ENCODE results near the gene PPFIA4.
"Not testable (repeated sequence)": the region's sequence is repeated elsewhere in the genome, so short reads cannot be mapped to it uniquely, and the experiment has no call there.

Gene PPFIA4

DNA sequence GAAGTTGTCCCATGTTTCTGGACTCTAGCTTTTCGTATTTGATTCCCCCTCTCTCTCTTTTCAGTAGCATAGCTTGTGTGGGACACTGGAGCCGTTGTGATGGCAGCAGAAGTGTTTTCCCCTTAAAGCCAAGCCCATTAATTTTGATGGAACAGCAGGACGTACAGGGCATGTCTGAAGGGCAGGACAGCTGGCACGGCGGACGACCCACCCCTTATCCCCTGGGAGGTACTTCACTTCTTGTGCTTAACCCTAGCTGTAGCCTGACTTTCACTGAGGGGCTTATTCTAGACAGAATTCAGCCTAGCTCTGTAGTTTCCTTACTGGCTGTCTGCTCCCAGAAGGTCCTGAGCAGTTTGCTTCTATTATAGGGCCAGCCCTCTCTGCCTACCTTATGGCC lies 8.6 kb upstream of the PPFIA4 start:
- DNase-seq (ENCODE audit: low read depth): no peak

- DNase-seq (ENCODE audit: low read depth): not testable (repeated sequence)
Measured at GRCh38 chr1:203022855-203023254, 3.4 kb upstream of the PPFIA4 start.

GRCh38 chr1:203025686-203026030 lies 633 bp upstream of the PPFIA4 start:
- no peak for DNase-seq (ENCODE audit: low read depth)

- DNase-seq (ENCODE audit: low read depth): no peak
Measured at GRCh38 chr1:203026666-203027663, 674 bp downstream of the PPFIA4 start.

DNA sequence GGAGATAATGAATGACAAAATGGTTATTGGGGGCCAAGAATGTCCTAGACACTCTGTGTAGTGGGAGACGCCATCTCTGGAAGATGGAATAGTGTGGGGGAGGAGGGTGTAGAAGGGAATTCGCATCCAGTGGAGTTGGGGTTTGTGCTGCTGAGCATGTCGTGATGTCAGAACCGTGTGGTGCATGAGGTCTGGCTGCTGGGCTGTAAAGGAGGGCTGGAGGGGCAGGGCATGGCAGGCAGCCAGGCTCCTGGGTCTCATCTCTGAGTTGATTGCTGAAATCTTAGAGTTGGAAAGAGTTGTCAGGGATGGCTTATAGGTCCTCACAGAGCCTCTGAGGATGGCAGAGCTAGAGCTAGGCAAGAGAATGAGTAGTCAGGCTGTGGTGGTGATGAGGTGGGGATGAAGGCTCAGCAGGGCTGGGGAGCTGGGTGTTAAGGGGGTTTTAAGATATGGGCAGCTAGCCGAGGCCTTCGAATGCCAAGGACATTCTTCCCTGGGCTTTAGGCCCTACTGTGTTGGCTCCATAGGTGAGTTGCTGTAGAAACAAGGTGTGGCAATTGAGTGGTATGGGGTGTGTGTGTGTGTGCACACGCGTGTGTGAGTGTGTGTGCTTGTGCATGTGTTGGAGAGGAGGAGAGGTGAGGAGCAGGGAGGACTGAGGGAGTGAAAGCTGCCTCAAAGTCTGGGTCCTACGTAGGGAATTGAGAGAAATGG lies 1.9 kb downstream of the PPFIA4 start:
- no peak for DNase-seq (ENCODE audit: low read depth)

DNA sequence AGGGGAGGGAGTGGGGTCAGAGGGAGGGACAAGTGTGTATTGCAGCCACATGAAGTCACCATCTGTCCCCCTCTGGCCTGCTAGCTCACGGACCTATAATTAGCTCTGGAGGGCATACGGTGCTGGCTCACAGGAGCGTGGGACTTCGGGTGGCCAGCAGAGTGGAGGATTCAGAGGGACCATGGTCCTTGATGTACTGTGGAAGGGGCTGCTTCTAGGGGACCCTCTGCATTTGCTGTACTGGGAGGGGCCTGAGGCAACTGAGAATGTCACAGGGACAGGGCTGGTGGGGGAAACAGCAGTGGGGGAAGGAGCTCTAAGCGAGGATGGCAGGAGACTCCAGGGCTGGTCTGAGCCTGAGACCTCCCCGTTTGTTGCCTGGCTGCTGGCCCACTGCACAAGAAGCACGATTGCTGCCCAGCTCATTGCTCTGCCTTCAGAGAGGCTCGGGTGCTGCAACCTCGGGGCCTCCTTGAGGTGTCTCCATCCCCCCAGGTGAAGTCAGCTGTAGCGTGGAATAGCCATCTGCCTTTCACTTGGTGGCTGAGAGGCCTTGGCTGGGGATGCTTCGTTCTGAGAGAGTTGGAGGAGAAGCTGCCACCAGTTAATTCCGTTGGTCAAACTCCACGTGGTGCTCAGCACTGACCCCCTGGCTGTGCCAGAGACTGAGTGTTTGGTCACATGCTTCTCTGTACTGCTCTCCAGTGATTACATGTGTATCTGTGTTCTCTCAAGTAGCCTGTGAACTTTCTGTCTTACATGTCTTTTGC lies 2.7 kb downstream of the PPFIA4 start:
- no peak for DNase-seq (ENCODE audit: low read depth)

DNA sequence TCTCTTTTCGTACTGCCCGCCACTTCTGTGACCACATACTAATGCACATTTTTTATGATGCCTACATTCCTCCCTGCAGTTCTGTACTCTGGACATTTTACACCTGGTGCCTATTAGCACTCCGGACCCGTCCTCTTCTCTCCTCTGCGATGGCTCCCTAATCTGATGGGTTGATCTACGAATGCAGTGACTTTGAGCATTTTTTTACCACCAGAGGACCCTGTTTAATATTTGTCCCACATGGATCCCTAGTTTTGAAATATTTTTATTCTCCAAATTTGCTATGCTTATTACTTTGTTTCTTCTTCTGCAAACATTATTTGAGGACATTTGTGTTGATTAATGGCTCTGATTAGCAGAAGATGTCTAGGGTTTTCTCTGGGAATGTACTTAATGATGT lies 5.2 kb downstream of the PPFIA4 start:
- no peak for DNase-seq (ENCODE audit: low read depth)

DNA sequence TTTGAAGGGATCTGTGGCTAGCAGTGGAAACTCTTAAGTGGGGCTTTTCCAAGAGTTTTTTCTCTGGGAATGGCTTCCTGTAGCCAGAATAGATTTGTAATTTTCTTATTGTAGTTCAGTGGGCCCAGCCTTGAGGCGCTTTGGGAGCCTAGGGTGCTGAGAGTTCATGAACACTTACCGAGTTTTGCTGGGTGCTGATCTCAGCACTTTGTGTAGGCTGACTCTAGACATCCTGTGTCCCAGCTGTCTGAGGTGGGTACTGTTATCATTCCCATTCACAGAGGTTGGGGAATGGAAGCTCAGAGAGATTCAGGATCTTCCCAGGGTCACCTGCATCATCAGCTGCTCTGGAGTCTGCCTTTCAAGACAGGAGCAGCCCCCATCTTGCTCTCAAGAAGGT lies 7.0 kb downstream of the PPFIA4 start:
- no peak for DNase-seq (ENCODE audit: low read depth)

DNA sequence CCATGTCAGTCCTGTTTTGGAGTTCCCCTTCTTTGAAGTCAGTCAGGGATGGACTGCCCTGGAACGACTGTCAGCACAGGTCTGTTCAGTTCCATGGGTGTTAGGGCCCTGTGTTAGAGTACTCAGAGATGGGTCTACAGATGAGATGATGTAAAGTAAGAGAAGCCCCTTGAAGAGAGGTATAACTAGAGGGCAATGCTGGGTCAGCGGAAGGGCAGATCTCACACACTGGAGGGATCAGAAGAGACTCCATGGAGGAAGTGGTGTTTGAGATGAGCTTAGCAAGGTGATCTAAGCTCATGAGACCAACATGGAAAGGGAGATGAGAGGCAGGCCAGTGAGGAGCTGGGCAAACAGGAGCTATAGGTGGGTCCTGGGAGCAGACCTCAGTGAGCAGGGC lies 7.6 kb downstream of the PPFIA4 start:
- no peak for DNase-seq (ENCODE audit: low read depth)

GRCh38 chr1:203034422-203035110 lies 8.3 kb downstream of the PPFIA4 start:
- DNase-seq (ENCODE audit: low read depth): no peak

GRCh38 chr1:203035111-203036000 lies 9.1 kb downstream of the PPFIA4 start:
- DNase-seq (ENCODE audit: low read depth): no peak

DNA sequence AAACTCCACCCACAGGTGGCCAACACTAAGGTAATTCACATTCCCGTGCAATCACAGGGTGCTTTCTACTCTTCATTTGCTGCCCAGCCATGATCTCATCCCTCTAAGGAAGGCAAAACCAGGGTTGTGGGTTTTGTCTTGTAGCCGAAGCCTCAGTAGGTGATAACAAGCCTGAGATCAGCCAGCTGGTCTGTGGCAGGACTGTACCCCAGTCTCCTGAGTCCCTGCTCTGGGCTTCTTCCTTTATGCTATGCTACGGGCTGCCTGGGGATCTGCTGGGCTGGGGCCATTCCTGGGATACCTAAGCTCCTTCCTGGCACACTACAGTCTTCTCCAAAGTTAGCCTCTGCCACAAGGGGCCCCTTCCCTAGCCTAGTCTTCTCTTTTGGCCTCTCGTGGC lies 9.8 kb downstream of the PPFIA4 start:
- no peak for DNase-seq (ENCODE audit: low read depth)

DNA sequence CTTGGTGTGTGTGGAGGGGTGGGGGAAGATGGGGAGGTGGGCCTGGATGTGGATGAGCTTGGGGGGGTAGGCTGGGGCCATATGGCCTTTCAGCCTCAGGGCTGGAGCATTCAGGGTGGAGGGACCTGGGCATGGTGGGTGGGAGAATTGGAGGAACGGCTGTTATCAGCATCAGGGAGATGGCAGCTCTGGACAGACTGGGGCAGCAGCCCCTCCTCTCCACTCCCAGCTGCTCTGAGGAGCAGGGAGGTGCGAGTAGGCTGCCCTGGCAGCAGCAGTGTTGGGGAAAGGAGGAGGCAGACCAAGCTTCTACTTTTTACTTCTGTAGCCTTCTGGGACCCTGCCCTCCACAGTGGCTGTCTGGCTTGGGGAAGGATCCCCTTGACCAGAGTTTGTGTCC lies 10.2 kb downstream of the PPFIA4 start:
- DNase-seq (ENCODE audit: low read depth): no peak

DNA sequence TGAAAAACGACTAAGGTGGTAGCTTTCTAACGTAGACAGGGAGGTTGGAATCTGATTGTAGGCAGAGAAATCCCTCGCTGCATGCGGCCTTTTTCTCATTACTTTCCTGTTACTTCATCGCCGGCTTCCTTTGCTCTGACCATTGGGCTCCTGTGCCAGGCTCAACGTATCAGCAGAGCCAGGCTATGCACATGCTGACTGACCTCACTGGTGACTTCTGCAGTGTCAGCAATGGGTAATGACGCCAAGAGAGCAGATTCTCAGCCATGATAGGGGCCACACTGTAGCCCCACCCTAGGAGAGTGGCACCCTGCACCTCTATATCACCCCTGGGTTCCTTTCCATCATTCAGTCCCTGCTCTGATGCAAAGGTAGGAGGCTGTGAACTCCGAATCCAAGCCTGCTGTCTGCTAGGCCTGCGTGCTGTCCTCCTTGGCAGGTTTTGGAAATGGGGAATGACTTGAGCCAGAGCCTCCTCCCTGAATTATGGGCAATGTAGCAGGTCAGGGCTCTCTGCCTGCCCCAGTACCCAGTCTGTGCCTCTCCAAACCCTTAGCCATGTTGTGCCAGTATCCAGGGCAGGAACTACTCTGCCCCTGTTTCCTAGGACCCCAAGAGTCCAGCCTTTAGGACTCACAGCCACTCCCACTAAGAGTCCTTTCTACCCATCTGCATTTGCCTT lies 11.4 kb downstream of the PPFIA4 start:
- no peak for DNase-seq (ENCODE audit: low read depth)

DNA sequence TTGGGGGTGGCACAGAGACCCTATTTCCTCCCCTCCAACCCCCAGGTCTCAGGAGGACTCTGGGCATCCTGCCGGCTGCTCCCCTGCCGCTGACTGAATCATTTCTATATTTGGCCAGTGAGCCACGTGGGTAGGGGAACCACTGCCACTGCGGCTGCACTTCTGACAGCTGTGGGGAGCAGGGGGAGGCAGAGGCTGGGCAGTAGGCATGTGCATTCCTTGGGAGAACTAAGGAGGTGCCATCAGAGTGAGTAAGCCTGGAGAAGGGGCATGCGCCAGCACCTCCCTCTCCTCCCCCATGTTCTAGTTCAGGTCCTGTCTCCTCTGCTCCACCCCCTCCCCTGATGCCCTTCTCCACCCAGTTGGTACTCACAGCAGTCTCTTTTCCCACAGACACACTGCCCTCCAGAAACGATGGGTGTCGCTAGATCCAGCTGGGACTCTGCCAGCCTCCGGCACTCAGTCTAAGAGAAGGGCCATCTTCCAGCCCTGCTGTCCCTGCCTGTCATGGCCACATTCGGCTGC lies 12.0 kb downstream of the PPFIA4 start:
- DNase-seq (ENCODE audit: low read depth): peak; percentile 77

DNA sequence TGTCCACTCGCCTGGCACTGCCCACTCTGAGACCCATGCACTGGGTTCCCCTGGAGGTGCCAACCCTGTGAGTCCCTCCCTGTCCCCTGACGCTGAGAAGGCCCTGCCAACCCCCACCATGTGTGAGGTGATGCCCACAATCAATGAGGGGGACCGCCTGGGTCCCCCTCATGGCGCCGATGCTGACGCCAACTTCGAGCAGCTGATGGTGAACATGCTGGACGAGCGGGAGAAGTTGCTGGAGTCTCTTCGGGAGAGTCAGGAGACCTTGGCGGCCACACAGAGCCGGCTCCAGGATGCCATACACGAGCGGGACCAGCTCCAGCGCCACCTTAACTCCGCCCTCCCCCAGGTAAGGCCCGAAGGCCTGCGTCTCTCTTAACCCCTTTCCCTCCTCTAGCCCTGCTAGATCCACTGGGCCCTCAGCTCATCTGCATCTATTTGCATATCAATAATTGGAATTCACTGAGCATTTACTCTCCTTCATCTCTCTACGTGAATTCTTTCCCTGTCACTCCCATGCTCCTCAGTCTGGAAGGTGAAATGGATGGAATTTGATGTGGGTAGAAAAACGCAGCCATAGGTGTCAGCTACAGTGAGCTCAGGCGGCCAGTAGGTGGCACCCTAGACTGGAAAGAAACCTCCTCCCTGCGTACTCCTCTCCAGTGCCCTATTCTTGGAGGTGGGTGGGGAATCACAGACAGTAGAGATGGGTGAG lies 12.8 kb downstream of the PPFIA4 start:
- no peak for DNase-seq (ENCODE audit: low read depth)

GRCh38 chr1:203039609-203040512 lies 13.6 kb downstream of the PPFIA4 start:
- no peak for DNase-seq (ENCODE audit: low read depth)

DNA sequence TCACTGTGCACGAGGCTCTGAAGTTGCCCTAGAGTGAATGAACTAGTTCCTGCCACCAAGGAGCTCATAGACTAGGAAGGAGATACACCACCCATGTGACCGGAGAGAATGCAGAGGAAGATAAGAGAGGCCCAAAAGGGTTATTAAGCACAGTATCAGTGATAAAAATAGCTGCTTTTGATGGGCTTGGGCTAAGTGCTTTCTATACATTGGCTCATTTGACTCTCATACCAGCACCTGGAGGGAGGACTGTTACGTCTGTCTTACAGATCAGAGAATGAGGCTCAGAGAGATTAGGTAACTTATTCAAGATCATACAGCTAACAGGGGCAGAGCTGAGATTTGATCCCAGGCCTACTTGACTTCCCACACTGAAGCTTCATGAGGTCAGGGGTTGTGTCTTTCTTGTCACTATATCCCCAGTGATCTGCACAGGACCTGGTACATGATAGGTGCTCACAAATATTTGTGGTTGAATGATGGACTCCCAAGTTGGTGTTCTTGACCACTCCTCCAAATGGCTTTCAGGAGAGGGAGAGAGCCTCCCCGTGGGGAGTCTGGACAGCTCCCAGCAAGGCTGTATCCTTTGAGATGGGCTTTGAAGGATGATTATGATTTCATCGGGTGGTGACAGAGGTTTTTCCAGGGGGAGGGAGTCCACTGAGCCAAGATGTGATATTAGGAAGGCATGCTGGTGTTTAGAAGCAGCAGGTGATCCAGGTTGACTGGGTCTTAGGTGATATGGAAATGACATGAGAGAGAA lies 14.4 kb downstream of the PPFIA4 start:
- DNase-seq (ENCODE audit: low read depth): no peak
